Vagina (tissue), 2 donors: ENCODE measurements around the gene CKMT2. TPM values are rescaled to one million over a fixed set of nuclear protein-coding genes. Genes with fewer than 3 reads are reported as not detected.

Source experiments
- DNase-seq, 2 donors: peaks; one replicate each; pipeline ENCODE4 v3.0.0-alpha.2; 2017; ENCODE audit errors: extremely low spot score in 2 of 2
- H3K27ac ChIP-seq: fragments of 200-600 bp; sonication (generic); one replicate; pipeline ENCODE4 v1.5.1; 2019
- H3K27me3 ChIP-seq: fragments of 200-600 bp; sonication (generic); one replicate; pipeline ENCODE4 v1.5.1; 2019
- H3K36me3 ChIP-seq, 2 donors: fragments of 200-600 bp; sonication (generic); one replicate each; pipeline ENCODE4 v1.5.1; 2017 to 2019
- H3K4me1 ChIP-seq: fragments of 200-600 bp; sonication (generic); one replicate; pipeline ENCODE4 v1.5.1; 2019
- H3K4me3 ChIP-seq, 2 donors: fragments of 200-600 bp; sonication (generic); 1 replicate in 1 of 2; 2 replicates in 1 of 2; pipeline ENCODE4 v1.5.1; 2016 to 2019
- H3K9me3 ChIP-seq: fragments of 200-600 bp; sonication (generic); one replicate; pipeline ENCODE4 v1.5.1; 2019
- POLR2A ChIP-seq, 2 donors: fragments of 450-650 bp; IDR thresholded peaks; one replicate each; pipeline ENCODE4 v1.6.1; 2017; ENCODE audit warnings: antibody characterized with exemption in 2 of 2, mild to moderate bottlenecking in 2 of 2, moderate library complexity in 2 of 2
- POLR2AphosphoS5 ChIP-seq, 2 donors: sonication (generic); formaldehyde crosslinking; IDR thresholded peaks; one replicate each; pipeline ENCODE4 v1.9.0; 2017; ENCODE audit warnings: antibody characterized with exemption in 2 of 2, mild to moderate bottlenecking in 2 of 2, low read depth in 1 of 2; ENCODE audit not compliant: insufficient read depth in 1 of 2
- intact Hi-C: fragments of 100-400 bp; cut with DNase I; formaldehyde crosslinking; loops from one replicate; pipeline ENCODE4 v1.15.1; 2023
- small RNA-seq: library from RNA; depleted of rRNA; stranded (forward); fragments of <200 nt; gene quantifications from one replicate; pipeline ENCODE3, GENCODE V24; 2016
- total RNA-seq: library from RNA; depleted of rRNA; stranded (reverse); fragments of >200 nt; gene quantifications from one replicate; pipeline ENCODE4 v1.2.3, GENCODE V29; 2016
- TF ChIP-seq, protein P1 (sequence below), 3 experiments: fragments of 450-650 bp in 2 of 3; fragments of 200-600 bp in 1 of 3; sonication (generic) in 1 of 3; IDR thresholded peaks; one replicate each; pipeline ENCODE4 v1.5.1; 2017 to 2019; ENCODE audit warnings: antibody characterized with exemption in 3 of 3, mild to moderate bottlenecking in 2 of 3, moderate library complexity in 2 of 3

CKMT2 gene
- total RNA-seq, 1 donor from 2014 or later: 3.4 TPM

DNA sequence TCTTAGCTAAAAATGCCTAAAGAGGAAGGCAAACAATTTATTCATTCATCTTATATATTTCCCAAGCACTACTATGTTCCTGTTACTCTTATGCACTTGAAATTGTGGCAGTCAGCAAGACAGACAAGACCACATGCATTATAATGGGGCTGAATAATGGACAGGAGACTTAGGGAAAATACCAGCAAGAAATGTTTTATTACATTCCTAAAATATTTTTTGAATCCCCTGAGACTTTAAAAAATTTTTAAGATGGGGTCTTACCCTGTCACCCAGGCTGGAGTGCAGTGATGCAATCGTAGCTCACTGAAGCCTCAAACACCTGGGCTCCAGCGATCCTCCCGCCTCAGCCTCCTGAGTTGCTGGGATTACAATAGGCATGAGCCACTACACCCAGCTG, 81.5 kb downstream of the CKMT2 start:
- Histone ChIP-seq H3K27me3 (no peaks in the 10 kb centered on the region), H3K36me3 (peaks cover 0 to 20% of the 10 kb centered on the region in 2 donors), H3K27ac (no peak overlapping the region), H3K9me3 (no peaks in the 10 kb centered on the region), H3K4me3 (no peak overlapping the region), H3K4me1 (no peaks in the 10 kb centered on the region)
- TF ChIP-seq POLR2A (IDR thresholded peaks at IDR 0.05) (no peak), POLR2AphosphoS5 (IDR thresholded peaks at IDR 0.05; ENCODE audit: insufficient read depth in 1 of 2, low read depth in 1 of 2) (no peak)
- TF ChIP-seq, protein P1, sequence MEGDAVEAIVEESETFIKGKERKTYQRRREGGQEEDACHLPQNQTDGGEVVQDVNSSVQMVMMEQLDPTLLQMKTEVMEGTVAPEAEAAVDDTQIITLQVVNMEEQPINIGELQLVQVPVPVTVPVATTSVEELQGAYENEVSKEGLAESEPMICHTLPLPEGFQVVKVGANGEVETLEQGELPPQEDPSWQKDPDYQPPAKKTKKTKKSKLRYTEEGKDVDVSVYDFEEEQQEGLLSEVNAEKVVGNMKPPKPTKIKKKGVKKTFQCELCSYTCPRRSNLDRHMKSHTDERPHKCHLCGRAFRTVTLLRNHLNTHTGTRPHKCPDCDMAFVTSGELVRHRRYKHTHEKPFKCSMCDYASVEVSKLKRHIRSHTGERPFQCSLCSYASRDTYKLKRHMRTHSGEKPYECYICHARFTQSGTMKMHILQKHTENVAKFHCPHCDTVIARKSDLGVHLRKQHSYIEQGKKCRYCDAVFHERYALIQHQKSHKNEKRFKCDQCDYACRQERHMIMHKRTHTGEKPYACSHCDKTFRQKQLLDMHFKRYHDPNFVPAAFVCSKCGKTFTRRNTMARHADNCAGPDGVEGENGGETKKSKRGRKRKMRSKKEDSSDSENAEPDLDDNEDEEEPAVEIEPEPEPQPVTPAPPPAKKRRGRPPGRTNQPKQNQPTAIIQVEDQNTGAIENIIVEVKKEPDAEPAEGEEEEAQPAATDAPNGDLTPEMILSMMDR (IDR thresholded peaks at IDR 0.05): no peak
- intact Hi-C loops: no loop called here
- no peak for DNase-seq

DNA sequence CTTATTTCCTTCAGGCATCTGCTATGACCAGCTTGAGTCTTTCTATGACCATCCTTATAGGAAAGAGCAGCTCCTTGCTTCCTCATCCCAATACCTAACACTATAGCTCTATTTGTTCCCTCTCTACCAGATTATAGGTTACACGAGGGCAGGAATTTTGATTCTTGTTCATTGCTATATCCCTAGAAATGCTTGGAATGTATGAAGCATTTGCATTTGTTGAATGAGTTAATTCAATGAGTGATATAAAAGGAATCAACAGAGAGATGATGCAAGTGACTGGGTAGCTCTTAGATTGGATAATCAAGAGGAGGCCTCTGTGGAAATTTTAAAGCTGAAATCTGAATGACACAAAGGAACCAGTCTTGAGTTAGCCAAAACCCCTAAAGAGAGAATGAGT, 82.2 kb downstream of the CKMT2 start:
- no peak overlapping the region for H3K4me3 ChIP-seq
- no peak overlapping the region for H3K27ac ChIP-seq
- intact Hi-C loops: no loop called here
- H3K27me3 ChIP-seq: no peaks in the 10 kb centered on the region
- TF ChIP-seq, protein P1 (IDR thresholded peaks at IDR 0.05): no peak
- no peak for TF ChIP-seq POLR2A (IDR thresholded peaks at IDR 0.05)
- TF ChIP-seq POLR2AphosphoS5 (IDR thresholded peaks at IDR 0.05; ENCODE audit: insufficient read depth in 1 of 2, low read depth in 1 of 2): no peak
- no peaks in the 10 kb centered on the region for H3K9me3 ChIP-seq
- H3K4me1 ChIP-seq: no peaks in the 10 kb centered on the region
- peaks cover 0 to 20% of the 10 kb centered on the region in 2 donors for H3K36me3 ChIP-seq
- no peak for DNase-seq

DNA sequence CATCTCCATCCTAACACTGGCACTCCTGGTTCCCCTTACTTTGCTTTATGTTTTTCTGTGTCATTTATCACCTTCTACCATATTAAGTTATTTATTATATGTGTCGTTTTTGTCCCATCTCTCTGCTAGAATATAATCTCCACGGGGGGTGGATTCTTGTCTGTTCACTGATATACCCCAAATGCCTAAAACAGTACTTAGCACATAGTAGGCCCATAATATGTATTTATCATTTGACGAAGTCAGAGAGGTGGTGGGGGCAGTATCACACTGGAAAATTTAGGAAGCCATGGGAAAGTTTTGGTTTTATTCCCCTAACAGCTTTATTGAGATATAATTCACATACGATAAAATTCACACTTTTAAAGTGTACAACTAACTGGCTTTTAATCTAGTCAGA, 82.7 kb downstream of the CKMT2 start:
- Histone ChIP-seq H3K9me3 (no peaks in the 10 kb centered on the region), H3K4me3 (no peak overlapping the region), H3K36me3 (peaks cover 0 to 20% of the 10 kb centered on the region in 2 donors), H3K27ac (no peak overlapping the region), H3K27me3 (no peaks in the 10 kb centered on the region), H3K4me1 (no peaks in the 10 kb centered on the region)
- intact Hi-C loops: no loop called here
- TF ChIP-seq, protein P1 (IDR thresholded peaks at IDR 0.05): no peak
- TF ChIP-seq POLR2A (IDR thresholded peaks at IDR 0.05): no peak
- TF ChIP-seq POLR2AphosphoS5 (IDR thresholded peaks at IDR 0.05; ENCODE audit: insufficient read depth in 1 of 2, low read depth in 1 of 2): no peak
- no peak for DNase-seq

Small RNA genes lying within 50 kb of the gene (small RNA-seq; reads per million reads assigned to genes)
- 0.26 reads per million for gene AC026436.1

Other genes with a start within 250 kb of the CKMT2 start
- 16.7 TPM for gene ZCCHC9, start 68.3 kb downstream of the CKMT2 start, total RNA-seq
- not detected for gene ACOT12, start 160.8 kb downstream of the CKMT2 start, total RNA-seq